HepG2 (cell line): ENCODE measurements around the gene C4orf46. TPM values are rescaled to one million over a fixed set of nuclear protein-coding genes. Genes with fewer than 3 reads are reported as not detected.
A peak's percentile ranks its signal among the peaks of the same experiment; 100 is the strongest.

Source experiments
- ATAC-seq: fragments of 200-7000 bp; cut with Tn5 transposase; 3 replicates; pipeline ENCODE4 v1.9.1; 2020; ENCODE audit warnings: mild to moderate bottlenecking, moderate library complexity
- BruUV-seq: library from RNA; stranded (reverse); fragments of 400-500 nt; replicated peaks from 2 replicates; lab custom pipeline; 2021; lab: Mats Ljungman, UMichigan
- CTCF ChIA-PET: fragments of 300-600 bp; formaldehyde crosslinking; extraction: SDS; loops from one replicate; lab custom pipeline; 2021; ENCODE audit warnings: low total read pairs, inconsistent platforms, low intra/inter-chr PET ratio; lab: Yijun Ruan, JAX
- POLR2A ChIA-PET: fragments of 350-600 bp; sonication (Branson Sonifier 250); formaldehyde crosslinking; loops from one replicate; lab custom pipeline; 2020; ENCODE audit warnings: antibody characterized with exemption, inconsistent platforms; lab: Yijun Ruan, JAX
- DNase-seq: peaks from one replicate; pipeline ENCODE4 v3.0.0-alpha.2; 2015; ENCODE audit warnings: low spot score
- FAIRE-seq: peaks from 3 replicates; lab custom pipeline; 2011; peaks lifted over from hg19 to GRCh38; lab: Jason Lieb, UNC
- H2AFZ ChIP-seq: one replicate; pipeline ENCODE4 v1.6.1; 2011; ENCODE audit warnings: low read length, inconsistent platforms
- H3K27ac ChIP-seq: fragments of 300-600 bp; 3 replicates; pipeline ENCODE4 v1.8.0; 2011; ENCODE audit warnings: mixed run types, mild to moderate bottlenecking, mixed read lengths, low read length, inconsistent platforms; ENCODE audit not compliant: insufficient read depth; ENCODE audit errors: extremely low read length
- H3K27me3 ChIP-seq, 2 experiments: fragments of 200-600 bp in 1 of 2; 2 replicates in 1 of 2; 3 replicates in 1 of 2; pipeline versions ENCODE4 v1.6.0 to v1.8.0; 2011; ENCODE audit warnings: low read length in 2 of 2, mild to moderate bottlenecking in 2 of 2, moderate library complexity in 2 of 2, inconsistent platforms in 1 of 2; ENCODE audit not compliant: insufficient read depth in 2 of 2, control insufficient read depth in 1 of 2
- H3K36me3 ChIP-seq, 2 experiments: fragments of 200-600 bp in 1 of 2; replicated peaks in 1 of 2; 2 replicates in 1 of 2; 3 replicates in 1 of 2; pipeline versions ENCODE4 v1.5.1 to v1.8.0; 2011; ENCODE audit warnings: low read length in 2 of 2, inconsistent platforms in 1 of 2; ENCODE audit not compliant: insufficient read depth in 2 of 2, control insufficient read depth in 1 of 2
- H3K4me1 ChIP-seq: 2 replicates; pipeline ENCODE4 v1.5.1; 2012; ENCODE audit warnings: low read length, inconsistent platforms; ENCODE audit not compliant: insufficient read depth
- H3K4me2 ChIP-seq: 2 replicates; pipeline ENCODE4 v1.6.0; 2011; ENCODE audit warnings: low read depth, low read length, inconsistent platforms
- H3K4me3 ChIP-seq, 3 experiments: fragments of 200-600 bp in 1 of 3; sonication (generic), shearing (Covaris generic) in 1 of 3; replicated peaks in 1 of 3; 2 replicates each; pipeline ENCODE4 v1.5.1; 2011 to 2016; ENCODE audit warnings: low read length in 3 of 3, inconsistent platforms in 2 of 3, low read depth in 2 of 3, mild to moderate bottlenecking in 2 of 3, control low read depth in 1 of 3, mixed read lengths in 1 of 3; ENCODE audit not compliant: insufficient read depth in 1 of 3
- H3K79me2 ChIP-seq: one replicate; pipeline ENCODE4 v1.6.1; 2011; ENCODE audit warnings: low read length, inconsistent platforms; ENCODE audit not compliant: insufficient read depth
- H3K9ac ChIP-seq: 2 replicates; pipeline ENCODE4 v1.6.0; 2011; ENCODE audit warnings: mild to moderate bottlenecking, low read depth, low read length, inconsistent platforms; ENCODE audit not compliant: insufficient read depth
- H3K9me3 ChIP-seq: 2 replicates; pipeline ENCODE4 v1.5.1; 2012; ENCODE audit warnings: mild to moderate bottlenecking, low read length
- H4K20me1 ChIP-seq: 2 replicates; pipeline ENCODE4 v1.6.0; 2011; ENCODE audit warnings: inconsistent platforms, mild to moderate bottlenecking, low read length, moderate library complexity; ENCODE audit not compliant: insufficient read depth
- AHR ChIP-seq: IDR thresholded peaks from 2 replicates; pipeline ENCODE4 v1.6.1; 2018; ENCODE audit warnings: missing genetic modification reagents, missing compliant biosample characterization
- MTA1 ChIP-seq: sonication (generic); formaldehyde crosslinking; IDR thresholded peaks from 2 replicates; pipeline ENCODE4 v1.4.0; 2020; ENCODE audit warnings: missing genetic modification reagents, mild to moderate bottlenecking, borderline replicate concordance
- REXO4 ChIP-seq: sonication (generic); formaldehyde crosslinking; IDR thresholded peaks from 2 replicates; pipeline ENCODE4 v1.8.0; 2022; ENCODE audit warnings: missing genetic modification reagents, mild to moderate bottlenecking, borderline replicate concordance
- ZNF543 ChIP-seq: sonication (generic); formaldehyde crosslinking; IDR thresholded peaks from 2 replicates; pipeline ENCODE4 v1.4.0; 2020; ENCODE audit warnings: mild to moderate bottlenecking, missing genetic modification reagents
- ZNF747 ChIP-seq: sonication (generic); formaldehyde crosslinking; IDR thresholded peaks from 2 replicates; pipeline ENCODE4 v1.8.1; 2023; ENCODE audit warnings: missing genetic modification reagents, mild to moderate bottlenecking, borderline replicate concordance
- WGBS: methylation state at CpG from one replicate; pipeline ENCODE4 v1.1.6; 2017; ENCODE audit warnings: low lambda C conversion rate; 5-methylcytosine and 5-hydroxymethylcytosine counted together
- in situ Hi-C: cut with HindIII; loops from 2 replicates; pipeline ENCODE4 v1.10.0; 2017; ENCODE audit warnings: low pct_unique_long_range_greater_than_20kb; ENCODE audit not compliant: extremely low pct_ligation_motif_present
- intact Hi-C: fragments of 100-400 bp; cut with micrococcal nuclease; formaldehyde crosslinking; loops from one replicate; pipeline ENCODE4 v1.10.0; 2022; ENCODE audit not compliant: unreplicated experiment
- polyA plus RNA-seq, 8 experiments: library from polyadenylated mRNA; depleted of rRNA in 3 of 8; stranded (reverse) in 7 of 8; unstranded in 1 of 8; fragments of >200 nt; fragmentation: Illumina TruSeq in 4 of 8; extraction: Trizol in 4 of 8; gene quantifications; 2 replicates each; pipeline versions ENCODE4 v1.2.1 to v1.2.3, GENCODE V29; 2011 to 2016; ENCODE audit warnings: low read depth in 4 of 8, missing spikeins in 1 of 8, mixed read lengths in 1 of 8; ENCODE audit not compliant: insufficient read depth in 1 of 8
- total RNA-seq, 5 experiments: library from RNA; depleted of rRNA; stranded (reverse); fragments of >200 nt; fragmentation: Illumina TruSeq; extraction: Trizol; gene quantifications; 2 replicates each; pipeline ENCODE4 v1.2.3, GENCODE V29; 2016; ENCODE audit warnings: low read depth in 1 of 5
- TF ChIP-seq, protein P1 (sequence below): sonication (generic); formaldehyde crosslinking; IDR thresholded peaks from 2 replicates; pipeline ENCODE4 v1.8.1; 2023; ENCODE audit warnings: mild to moderate bottlenecking, moderate library complexity, missing genetic modification reagents
- TF ChIP-seq, protein P2 (sequence below): IDR thresholded peaks from 2 replicates; pipeline ENCODE4 v1.6.1; 2016; ENCODE audit warnings: low read depth, missing genetic modification reagents, missing compliant biosample characterization
- TF ChIP-seq, protein P3 (sequence below): sonication (generic); formaldehyde crosslinking; IDR thresholded peaks from 2 replicates; pipeline ENCODE4 v1.4.0; 2020; ENCODE audit warnings: mild to moderate bottlenecking, missing genetic modification reagents, borderline replicate concordance

The C4orf46 gene
- total and polyA plus RNA-seq, 2 of the 13 experiments (the other 11 are each of a cell fraction or from before 2014, with no cell fraction given), result 8.5 to 10.4 TPM

DNA sequence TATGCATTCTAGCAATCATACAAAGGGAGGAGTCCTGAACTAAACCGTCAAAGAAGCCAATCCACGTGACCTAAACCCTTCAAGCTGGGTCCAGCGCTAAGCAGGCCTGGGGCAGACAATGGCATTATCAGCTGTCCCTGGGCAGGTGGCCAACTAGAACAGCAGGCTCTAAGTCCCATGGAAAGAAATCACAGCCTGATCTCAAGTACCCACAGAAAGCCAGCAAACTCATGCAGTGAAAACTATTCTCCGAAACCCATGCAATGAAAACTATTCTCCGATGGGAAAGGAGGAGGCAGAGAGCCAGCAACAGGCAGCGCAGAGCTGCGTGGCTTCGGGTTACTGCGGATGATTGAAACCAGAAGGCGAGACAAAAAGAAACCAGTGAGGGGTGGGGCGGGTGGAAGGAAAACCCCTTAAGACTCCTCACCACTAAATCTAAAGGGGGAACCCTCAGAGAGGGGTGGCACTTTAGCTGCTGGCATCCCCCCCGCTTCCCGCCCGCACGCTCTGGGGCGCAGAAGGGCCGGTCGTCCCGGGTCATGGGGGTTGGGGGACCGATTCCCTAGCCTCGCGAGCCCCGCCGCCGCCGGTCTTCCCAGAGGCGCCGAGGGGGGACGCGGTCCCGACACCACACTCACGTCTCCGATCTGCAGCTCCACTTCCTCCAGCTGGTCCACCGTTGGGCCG, 567 bp downstream of the C4orf46 start:
- BruUV-seq, result no TSS peak
- CTCF ChIA-PET, result no interaction called here
- TF ChIP-seq, protein P1, sequence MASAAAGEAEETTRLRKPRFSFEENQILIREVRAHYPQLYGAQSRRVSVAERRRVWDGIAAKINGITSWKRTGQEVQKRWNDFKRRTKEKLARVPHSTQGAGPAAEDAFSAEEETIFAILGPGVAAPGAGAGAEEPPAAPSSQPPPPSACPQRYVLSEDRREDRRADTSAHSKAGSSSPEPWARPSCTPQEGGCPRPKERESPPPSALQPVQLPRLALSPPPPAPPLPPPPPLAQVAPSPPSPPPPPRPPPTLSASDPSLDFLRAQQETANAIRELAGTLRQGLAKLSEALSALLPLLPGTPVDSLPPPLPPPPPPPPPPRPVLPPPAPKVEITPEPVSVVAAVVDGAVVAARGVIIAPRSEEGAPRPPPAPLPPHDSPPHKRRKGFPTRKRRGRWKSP (CRISPR knock-in tag), result 0 out of 2 replicates have a peak, but pooled peaks have one; percentile 33
- 0 out of 2 replicates have a peak, but pooled peaks have one; percentile 47 for TF ChIP-seq MTA1 (CRISPR knock-in tag)
- 0 out of 2 replicates have a peak, but pooled peaks have one; percentile 23 for TF ChIP-seq ZNF747
- TF ChIP-seq, protein P2, sequence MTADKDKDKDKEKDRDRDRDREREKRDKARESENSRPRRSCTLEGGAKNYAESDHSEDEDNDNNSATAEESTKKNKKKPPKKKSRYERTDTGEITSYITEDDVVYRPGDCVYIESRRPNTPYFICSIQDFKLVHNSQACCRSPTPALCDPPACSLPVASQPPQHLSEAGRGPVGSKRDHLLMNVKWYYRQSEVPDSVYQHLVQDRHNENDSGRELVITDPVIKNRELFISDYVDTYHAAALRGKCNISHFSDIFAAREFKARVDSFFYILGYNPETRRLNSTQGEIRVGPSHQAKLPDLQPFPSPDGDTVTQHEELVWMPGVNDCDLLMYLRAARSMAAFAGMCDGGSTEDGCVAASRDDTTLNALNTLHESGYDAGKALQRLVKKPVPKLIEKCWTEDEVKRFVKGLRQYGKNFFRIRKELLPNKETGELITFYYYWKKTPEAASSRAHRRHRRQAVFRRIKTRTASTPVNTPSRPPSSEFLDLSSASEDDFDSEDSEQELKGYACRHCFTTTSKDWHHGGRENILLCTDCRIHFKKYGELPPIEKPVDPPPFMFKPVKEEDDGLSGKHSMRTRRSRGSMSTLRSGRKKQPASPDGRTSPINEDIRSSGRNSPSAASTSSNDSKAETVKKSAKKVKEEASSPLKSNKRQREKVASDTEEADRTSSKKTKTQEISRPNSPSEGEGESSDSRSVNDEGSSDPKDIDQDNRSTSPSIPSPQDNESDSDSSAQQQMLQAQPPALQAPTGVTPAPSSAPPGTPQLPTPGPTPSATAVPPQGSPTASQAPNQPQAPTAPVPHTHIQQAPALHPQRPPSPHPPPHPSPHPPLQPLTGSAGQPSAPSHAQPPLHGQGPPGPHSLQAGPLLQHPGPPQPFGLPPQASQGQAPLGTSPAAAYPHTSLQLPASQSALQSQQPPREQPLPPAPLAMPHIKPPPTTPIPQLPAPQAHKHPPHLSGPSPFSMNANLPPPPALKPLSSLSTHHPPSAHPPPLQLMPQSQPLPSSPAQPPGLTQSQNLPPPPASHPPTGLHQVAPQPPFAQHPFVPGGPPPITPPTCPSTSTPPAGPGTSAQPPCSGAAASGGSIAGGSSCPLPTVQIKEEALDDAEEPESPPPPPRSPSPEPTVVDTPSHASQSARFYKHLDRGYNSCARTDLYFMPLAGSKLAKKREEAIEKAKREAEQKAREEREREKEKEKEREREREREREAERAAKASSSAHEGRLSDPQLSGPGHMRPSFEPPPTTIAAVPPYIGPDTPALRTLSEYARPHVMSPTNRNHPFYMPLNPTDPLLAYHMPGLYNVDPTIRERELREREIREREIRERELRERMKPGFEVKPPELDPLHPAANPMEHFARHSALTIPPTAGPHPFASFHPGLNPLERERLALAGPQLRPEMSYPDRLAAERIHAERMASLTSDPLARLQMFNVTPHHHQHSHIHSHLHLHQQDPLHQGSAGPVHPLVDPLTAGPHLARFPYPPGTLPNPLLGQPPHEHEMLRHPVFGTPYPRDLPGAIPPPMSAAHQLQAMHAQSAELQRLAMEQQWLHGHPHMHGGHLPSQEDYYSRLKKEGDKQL (CRISPR knock-in tag), result no peak
- TF ChIP-seq ZNF543 (CRISPR knock-in tag), result peak; percentile 51; the same call in 1 of the 2 replicates
- TF ChIP-seq AHR (CRISPR knock-in tag), result no peak
- no peak for TF ChIP-seq REXO4
- TF ChIP-seq, protein P3, sequence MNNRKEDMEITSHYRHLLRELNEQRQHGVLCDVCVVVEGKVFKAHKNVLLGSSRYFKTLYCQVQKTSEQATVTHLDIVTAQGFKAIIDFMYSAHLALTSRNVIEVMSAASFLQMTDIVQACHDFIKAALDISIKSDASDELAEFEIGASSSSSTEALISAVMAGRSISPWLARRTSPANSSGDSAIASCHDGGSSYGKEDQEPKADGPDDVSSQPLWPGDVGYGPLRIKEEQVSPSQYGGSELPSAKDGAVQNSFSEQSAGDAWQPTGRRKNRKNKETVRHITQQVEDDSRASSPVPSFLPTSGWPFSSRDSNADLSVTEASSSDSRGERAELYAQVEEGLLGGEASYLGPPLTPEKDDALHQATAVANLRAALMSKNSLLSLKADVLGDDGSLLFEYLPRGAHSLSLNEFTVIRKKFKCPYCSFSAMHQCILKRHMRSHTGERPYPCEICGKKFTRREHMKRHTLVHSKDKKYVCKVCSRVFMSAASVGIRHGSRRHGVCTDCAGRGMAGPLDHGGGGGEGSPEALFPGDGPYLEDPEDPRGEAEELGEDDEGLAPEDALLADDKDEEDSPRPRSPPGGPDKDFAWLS (CRISPR knock-in tag), result 0 out of 2 replicates have a peak, but pooled peaks have one; percentile 37

More for the DNA sequence above, 567 bp downstream of the C4orf46 start:
- Histone ChIP-seq H3K4me2 (peak overlapping the region; percentile 86), H4K20me1 (no peaks in the 10 kb centered on the region), H3K9ac (peak overlapping the region; percentile 70), H3K4me1 (peaks cover 28% of the 10 kb centered on the region), H2AFZ (no peak overlapping the region), H3K79me2 (peaks cover 26% of the 10 kb centered on the region), H3K27ac (peak overlapping the region; percentile 90), H3K36me3 (no peaks in the 10 kb centered on the region), H3K4me3 (peak overlapping the region; percentile 80 to 90 (median 83)), H3K27me3 (no peaks in the 10 kb centered on the region), H3K9me3 (no peaks in the 10 kb centered on the region)
- peak; percentile 59 for DNase-seq
- ATAC-seq, result peak; percentile 37
- no peak for FAIRE-seq
- in situ Hi-C loops (no loop called here), intact Hi-C loops (loop anchor here (2.0 to 5.0 kb wide), 2 partner anchors 98 to 176 kb away; partner anchors contain the start of gene FNIP2)
- POLR2A ChIA-PET, result no interaction called here
- 0% methylated on average over 9 of the region's 35 CpGs for WGBS
